Naive thymus-derived CD4-positive, alpha-beta T cell (primary cell): ENCODE data around the gene MBIP. TPM values are rescaled to one million over a fixed set of nuclear protein-coding genes. Genes with fewer than 3 reads are reported as not detected.

Experiments used
- ATAC-seq: fragments of 150-1000 bp; cut with Tn5 transposase; 2 replicates; pipeline ENCODE4 v1.10.0; 2021; ENCODE audit warnings: mild to moderate bottlenecking, moderate library complexity
- CTCF ChIA-PET: fragments of 350-600 bp; sonication (Branson Sonifier 250); formaldehyde crosslinking; loops from one replicate; lab custom pipeline; 2021; ENCODE audit warnings: antibody characterized with exemption; lab: Charles Lee
- POLR2A ChIA-PET: fragments of 350-600 bp; sonication (Branson Sonifier 250); formaldehyde crosslinking; loops from one replicate; lab custom pipeline; 2021; ENCODE audit warnings: antibody characterized with exemption, inconsistent platforms; lab: Charles Lee
- DNase-seq, 9 donors: peaks; one replicate each; pipeline versions ENCODE4 v3.0.0 to v3.0.0-alpha.2; 2020 to 2022; ENCODE audit warnings: mixed read lengths in 1 of 9
- H3K27ac ChIP-seq: one replicate; pipeline ENCODE4 v1.7.0; 2013; ENCODE audit warnings: mild to moderate bottlenecking, low read depth, low read length, moderate library complexity
- H3K27me3 ChIP-seq, 2 donors: one replicate each; pipeline ENCODE4 v1.7.0; 2013; ENCODE audit warnings: low read length in 2 of 2, mild to moderate bottlenecking in 2 of 2, moderate library complexity in 2 of 2; ENCODE audit not compliant: control insufficient read depth in 2 of 2, insufficient read depth in 2 of 2
- H3K36me3 ChIP-seq, 3 experiments: 1 replicate in 2 of 3; 2 replicates in 1 of 3; pipeline ENCODE4 v1.7.0; 2013; ENCODE audit warnings: low read length in 3 of 3, mild to moderate bottlenecking in 3 of 3, moderate library complexity in 1 of 3; ENCODE audit not compliant: insufficient read depth in 3 of 3, control insufficient read depth in 2 of 3
- H3K4me1 ChIP-seq, 2 donors: one replicate each; pipeline ENCODE4 v1.7.0; 2013; ENCODE audit warnings: low read length in 2 of 2, mild to moderate bottlenecking in 2 of 2, moderate library complexity in 1 of 2; ENCODE audit not compliant: control insufficient read depth in 2 of 2, insufficient read depth in 2 of 2
- H3K4me3 ChIP-seq: 2 replicates; pipeline ENCODE4 v1.7.0; 2013; ENCODE audit warnings: mild to moderate bottlenecking, low read length
- H3K9me3 ChIP-seq, 3 experiments: 1 replicate in 2 of 3; 2 replicates in 1 of 3; pipeline ENCODE4 v1.7.0; 2013; ENCODE audit warnings: low read length in 3 of 3; ENCODE audit not compliant: control insufficient read depth in 2 of 3
- H3K27ac Mint-ChIP-seq, 9 donors: one replicate each; pipeline ENCODE4 v1.8.0; 2020 to 2022; ENCODE audit warnings: mixed read lengths in 9 of 9, mild to moderate bottlenecking in 8 of 9, moderate library complexity in 5 of 9, inconsistent platforms in 2 of 9
- H3K27me3 Mint-ChIP-seq, 5 donors: one replicate each; pipeline ENCODE4 v1.8.0; 2021 to 2022; ENCODE audit warnings: mixed read lengths in 5 of 5, mild to moderate bottlenecking in 1 of 5
- H3K36me3 Mint-ChIP-seq, 5 donors: one replicate each; pipeline ENCODE4 v1.8.0; 2020 to 2022; ENCODE audit warnings: mixed read lengths in 5 of 5, mild to moderate bottlenecking in 3 of 5, inconsistent platforms in 1 of 5
- H3K4me1 Mint-ChIP-seq, 7 donors: one replicate each; pipeline ENCODE4 v1.8.0; 2020 to 2022; ENCODE audit warnings: mixed read lengths in 7 of 7, mild to moderate bottlenecking in 3 of 7, inconsistent platforms in 1 of 7
- H3K4me3 Mint-ChIP-seq, 10 donors: one replicate each; pipeline ENCODE4 v1.8.0; 2020 to 2022; ENCODE audit warnings: mild to moderate bottlenecking in 10 of 10, mixed read lengths in 10 of 10, moderate library complexity in 6 of 10, inconsistent platforms in 2 of 10
- H3K9me3 Mint-ChIP-seq, 11 donors: one replicate each; pipeline ENCODE4 v1.8.0; 2020 to 2022; ENCODE audit warnings: mixed read lengths in 11 of 11, mild to moderate bottlenecking in 4 of 11, inconsistent platforms in 1 of 11, moderate library complexity in 1 of 11
- intact Hi-C, 2 donors: fragments of 100-400 bp; cut with micrococcal nuclease; formaldehyde crosslinking; loops; one replicate each; pipeline ENCODE4 v1.15.1; 2023
- polyA plus RNA-seq, 2 donors: library from polyadenylated mRNA; unstranded; fragments of 300-500 nt; fragmentation: Illumina TruSeq; gene quantifications; one replicate each; pipeline ENCODE4 v1.2.3, GENCODE V29; 2021
- total RNA-seq, 6 experiments: library from RNA in 5 of 6; stranded (reverse) in 5 of 6; gene quantifications; 1 replicate in 5 of 6; 2 replicates in 1 of 6; pipeline ENCODE4 v1.2.3 and lab custom pipeline; 2021 to 2026

Gene MBIP
- total and polyA plus RNA-seq, 7 experiments from 2014 or later: 22.5 to 42.7 (median 24.7) TPM

- Mint-ChIP-seq H3K9me3 (peaks cover 0 to 2% (median 0%) of the 10 kb centered on the region in 11 donors), H3K36me3 (no peaks in the 10 kb centered on the region), H3K27ac (no peak overlapping the region), H3K4me1 (no peaks in the 10 kb centered on the region), H3K4me3 (no peak overlapping the region), H3K27me3 (peaks cover 0 to 21% (median 14%) of the 10 kb centered on the region in 5 donors)
- ChIA-PET POLR2A (no interaction called here), CTCF (no interaction called here)
- intact Hi-C loops: no loop called here
- ATAC-seq: no peak
- DNase-seq: no peak
- H3K27ac ChIP-seq: no peak overlapping the region
- no peaks in the 10 kb centered on the region for H3K36me3 ChIP-seq
- no peaks in the 10 kb centered on the region for H3K9me3 ChIP-seq
- H3K4me3 ChIP-seq: no peak overlapping the region
- no peaks in the 10 kb centered on the region for H3K27me3 ChIP-seq
- no peaks in the 10 kb centered on the region for H3K4me1 ChIP-seq
These were observed 56.3 kb downstream of the MBIP start for GRCh38 chr14:36264107-36264506.

- no peaks in the 10 kb centered on the region for H3K9me3 ChIP-seq
- intact Hi-C loops: no loop called here
- H3K27me3 ChIP-seq: no peaks in the 10 kb centered on the region
- H3K27me3 Mint-ChIP-seq: peaks cover 8 to 17% (median 14%) of the 10 kb centered on the region in 5 donors
- H3K36me3 ChIP-seq: no peaks in the 10 kb centered on the region
- ATAC-seq (no peak), DNase-seq (no peak)
- no peaks in the 10 kb centered on the region for H3K4me1 ChIP-seq
- peaks cover 0 to 2% (median 0%) of the 10 kb centered on the region in 11 donors for H3K9me3 Mint-ChIP-seq
- H3K27ac Mint-ChIP-seq: no peak overlapping the region
- POLR2A ChIA-PET: no interaction called here
- no peaks in the 10 kb centered on the region for H3K4me1 Mint-ChIP-seq
- H3K4me3 ChIP-seq: no peak overlapping the region
- no peak overlapping the region for H3K4me3 Mint-ChIP-seq
- no peak overlapping the region for H3K27ac ChIP-seq
- CTCF ChIA-PET: no interaction called here
- no peaks in the 10 kb centered on the region for H3K36me3 Mint-ChIP-seq
These were observed 59.3 kb downstream of the MBIP start for GRCh38 chr14:36260970-36261640.

- H3K27me3 Mint-ChIP-seq: peaks cover 1 to 16% (median 11%) of the 10 kb centered on the region in 5 donors
- H3K27ac Mint-ChIP-seq: no peak overlapping the region
- no peaks in the 10 kb centered on the region for H3K9me3 Mint-ChIP-seq
- Histone ChIP-seq H3K4me3 (no peak overlapping the region), H3K9me3 (no peaks in the 10 kb centered on the region), H3K27me3 (no peaks in the 10 kb centered on the region), H3K4me1 (no peaks in the 10 kb centered on the region), H3K36me3 (no peaks in the 10 kb centered on the region), H3K27ac (no peak overlapping the region)
- no peak overlapping the region for H3K4me3 Mint-ChIP-seq
- CTCF ChIA-PET: no interaction called here
- DNase-seq (no peak), ATAC-seq (no peak)
- H3K36me3 Mint-ChIP-seq: no peaks in the 10 kb centered on the region
- POLR2A ChIA-PET: no interaction called here
- intact Hi-C loops: no loop called here
- no peaks in the 10 kb centered on the region for H3K4me1 Mint-ChIP-seq
These were observed 62.2 kb downstream of the MBIP start for GRCh38 chr14:36258241-36258640.

DNA sequence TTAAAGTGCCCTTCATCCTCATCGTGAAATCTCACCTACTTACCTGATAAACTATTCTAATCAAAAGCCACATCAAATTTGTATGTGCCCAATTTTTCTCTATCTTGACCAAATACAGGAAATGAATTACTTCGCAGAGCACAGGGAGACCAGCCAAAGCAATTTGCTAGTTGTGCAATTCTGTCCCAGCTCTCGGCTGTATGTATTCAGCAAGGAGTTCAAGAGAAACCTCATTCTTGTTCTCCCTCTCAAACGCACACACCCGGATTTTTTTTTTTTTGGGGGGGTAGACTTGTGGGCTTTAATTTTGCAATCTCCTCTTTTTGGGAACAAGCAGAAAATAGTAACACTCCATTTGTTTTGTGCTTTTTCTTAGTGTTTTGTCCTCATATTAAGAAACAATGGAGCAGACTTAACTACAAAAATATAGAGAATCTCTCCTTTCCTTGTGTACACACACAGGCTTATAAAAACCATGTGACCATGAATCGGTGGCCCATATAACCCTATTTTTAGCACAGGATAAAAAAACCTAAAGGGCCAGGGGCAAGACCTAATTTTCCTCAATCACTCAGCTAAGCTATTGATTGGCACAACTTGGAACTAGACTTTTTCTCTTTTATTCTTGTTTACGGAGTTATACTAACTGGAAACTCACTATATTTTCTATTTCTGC, 64.2 kb downstream of the MBIP start:
- intact Hi-C loops: no loop called here
- H3K27ac ChIP-seq: no peak overlapping the region
- H3K4me3 Mint-ChIP-seq: no peak overlapping the region
- H3K36me3 Mint-ChIP-seq: no peaks in the 10 kb centered on the region
- H3K9me3 ChIP-seq: no peaks in the 10 kb centered on the region
- H3K4me1 Mint-ChIP-seq: no peaks in the 10 kb centered on the region
- ATAC-seq: no peak
- no peak for DNase-seq
- no peak overlapping the region for H3K4me3 ChIP-seq
- ChIA-PET CTCF (no interaction called here), POLR2A (no interaction called here)
- H3K9me3 Mint-ChIP-seq: no peaks in the 10 kb centered on the region
- H3K4me1 ChIP-seq: no peaks in the 10 kb centered on the region
- H3K36me3 ChIP-seq: no peaks in the 10 kb centered on the region
- no peaks in the 10 kb centered on the region for H3K27me3 ChIP-seq
- peaks cover 8 to 23% (median 12%) of the 10 kb centered on the region in 5 donors for H3K27me3 Mint-ChIP-seq
- H3K27ac Mint-ChIP-seq: no peak overlapping the region

GRCh38 chr14:36254020-36254624, 66.3 kb downstream of the MBIP start:
- POLR2A ChIA-PET: no interaction called here
- H3K27ac Mint-ChIP-seq: no peak overlapping the region

More at GRCh38 chr14:36254020-36254624, 66.3 kb downstream of the MBIP start:
- H3K27me3 Mint-ChIP-seq: peaks cover 8 to 23% (median 12%) of the 10 kb centered on the region in 5 donors
- H3K4me3 Mint-ChIP-seq: no peak overlapping the region
- Histone ChIP-seq H3K4me3 (no peak overlapping the region), H3K4me1 (no peaks in the 10 kb centered on the region), H3K36me3 (no peaks in the 10 kb centered on the region), H3K27ac (no peak overlapping the region), H3K27me3 (no peaks in the 10 kb centered on the region), H3K9me3 (no peaks in the 10 kb centered on the region)
- no peak for DNase-seq
- intact Hi-C loops: no loop called here
- CTCF ChIA-PET: no interaction called here
- H3K36me3 Mint-ChIP-seq: no peaks in the 10 kb centered on the region
- peaks cover 0 to 10% (median 3%) of the 10 kb centered on the region in 11 donors for H3K9me3 Mint-ChIP-seq
- H3K4me1 Mint-ChIP-seq: no peaks in the 10 kb centered on the region
- no peak for ATAC-seq
